Suprapubic skin (tissue), 4 donors: ENCODE data around the gene TXNDC17. TPM values are rescaled to one million over a fixed set of nuclear protein-coding genes. Genes with fewer than 3 reads are reported as not detected.

ENCODE experiments used
- DNase-seq, 2 donors: peaks; one replicate each; pipeline ENCODE4 v3.0.0-alpha.2; 2019; ENCODE audit warnings: low spot score in 2 of 2
- H3K27ac ChIP-seq: fragments of 200-600 bp; sonication (generic); one replicate; pipeline ENCODE4 v1.5.1; 2019
- H3K27me3 ChIP-seq: fragments of 200-600 bp; sonication (generic); one replicate; pipeline ENCODE4 v1.5.1; 2019
- H3K36me3 ChIP-seq: fragments of 200-600 bp; sonication (generic); one replicate; pipeline ENCODE4 v1.5.1; 2019
- H3K4me1 ChIP-seq: fragments of 200-600 bp; sonication (generic); one replicate; pipeline ENCODE4 v1.5.1; 2019
- H3K4me3 ChIP-seq: fragments of 200-600 bp; sonication (generic); one replicate; pipeline ENCODE4 v1.5.1; 2019; ENCODE audit warnings: mild to moderate bottlenecking
- H3K9me3 ChIP-seq: fragments of 200-600 bp; sonication (generic); one replicate; pipeline ENCODE4 v1.5.1; 2019
- EP300 ChIP-seq: sonication (generic); formaldehyde crosslinking; IDR thresholded peaks from one replicate; pipeline ENCODE4 v1.6.1; 2017; ENCODE audit warnings: antibody characterized with exemption
- POLR2A ChIP-seq, 2 donors: fragments of 450-650 bp; IDR thresholded peaks; one replicate each; pipeline ENCODE4 v1.6.1; 2017; ENCODE audit warnings: antibody characterized with exemption in 2 of 2, mild to moderate bottlenecking in 2 of 2, moderate library complexity in 2 of 2
- POLR2AphosphoS5 ChIP-seq, 3 donors: sonication (generic); formaldehyde crosslinking; IDR thresholded peaks; one replicate each; pipeline ENCODE4 v1.6.1; 2017; ENCODE audit warnings: antibody characterized with exemption in 3 of 3
- WGBS: methylation state at CpG from one replicate; pipeline ENCODE4 v1.1.5; 2018; 5-methylcytosine and 5-hydroxymethylcytosine counted together
- total RNA-seq, 4 donors: library from RNA; depleted of rRNA; stranded (reverse); fragments of >200 nt; gene quantifications; one replicate each; pipeline ENCODE4 v1.1.0, GENCODE V29; 2016
- TF ChIP-seq, protein P1 (sequence below), 2 donors: fragments of 200-600 bp in 1 of 2; fragments of 450-650 bp in 1 of 2; sonication (generic) in 1 of 2; IDR thresholded peaks; one replicate each; pipeline ENCODE4 v1.5.1; 2016 to 2019; ENCODE audit warnings: antibody characterized with exemption in 2 of 2, mild to moderate bottlenecking in 1 of 2, moderate library complexity in 1 of 2

The TXNDC17 gene
- total RNA-seq, 4 donors from 2014 or later = 30.0 to 153 (median 92.9) TPM

GRCh38 chr17:6666077-6666521 is 25.2 kb downstream of the TXNDC17 start:
- peak in 1 of 2 donors; percentile 74 for DNase-seq

GRCh38 chr17:6666557-6666956 is 25.7 kb downstream of the TXNDC17 start:
- peaks cover 6% of the 10 kb centered on the region for H3K4me1 ChIP-seq
- H3K36me3 ChIP-seq = no peaks in the 10 kb centered on the region
- no peaks in the 10 kb centered on the region for H3K9me3 ChIP-seq
- 70% methylated on average over 6 of the region's 6 CpGs for WGBS
- H3K4me3 ChIP-seq = no peak overlapping the region
- peak overlapping the region; percentile 43 for H3K27ac ChIP-seq
- DNase-seq = peak in 1 of 2 donors; percentile 54
- peaks cover 11% of the 10 kb centered on the region for H3K27me3 ChIP-seq
- no peak for TF ChIP-seq EP300
- TF ChIP-seq, protein P1, sequence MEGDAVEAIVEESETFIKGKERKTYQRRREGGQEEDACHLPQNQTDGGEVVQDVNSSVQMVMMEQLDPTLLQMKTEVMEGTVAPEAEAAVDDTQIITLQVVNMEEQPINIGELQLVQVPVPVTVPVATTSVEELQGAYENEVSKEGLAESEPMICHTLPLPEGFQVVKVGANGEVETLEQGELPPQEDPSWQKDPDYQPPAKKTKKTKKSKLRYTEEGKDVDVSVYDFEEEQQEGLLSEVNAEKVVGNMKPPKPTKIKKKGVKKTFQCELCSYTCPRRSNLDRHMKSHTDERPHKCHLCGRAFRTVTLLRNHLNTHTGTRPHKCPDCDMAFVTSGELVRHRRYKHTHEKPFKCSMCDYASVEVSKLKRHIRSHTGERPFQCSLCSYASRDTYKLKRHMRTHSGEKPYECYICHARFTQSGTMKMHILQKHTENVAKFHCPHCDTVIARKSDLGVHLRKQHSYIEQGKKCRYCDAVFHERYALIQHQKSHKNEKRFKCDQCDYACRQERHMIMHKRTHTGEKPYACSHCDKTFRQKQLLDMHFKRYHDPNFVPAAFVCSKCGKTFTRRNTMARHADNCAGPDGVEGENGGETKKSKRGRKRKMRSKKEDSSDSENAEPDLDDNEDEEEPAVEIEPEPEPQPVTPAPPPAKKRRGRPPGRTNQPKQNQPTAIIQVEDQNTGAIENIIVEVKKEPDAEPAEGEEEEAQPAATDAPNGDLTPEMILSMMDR (IDR thresholded peaks at IDR 0.05) = no peak
- no peak for TF ChIP-seq POLR2AphosphoS5 (IDR thresholded peaks at IDR 0.05)
- TF ChIP-seq POLR2A (IDR thresholded peaks at IDR 0.05) = no peak

More at GRCh38 chr17:6666077-6666521, 25.2 kb downstream of the TXNDC17 start:
- H3K27me3 ChIP-seq = peaks cover 11% of the 10 kb centered on the region
- no peak for TF ChIP-seq POLR2A (IDR thresholded peaks at IDR 0.05)
- TF ChIP-seq, protein P1 (IDR thresholded peaks at IDR 0.05) = peak; percentile 68 to 83
- WGBS = 14% methylated on average over 9 of the region's 9 CpGs
- H3K9me3 ChIP-seq = no peaks in the 10 kb centered on the region
- no peak overlapping the region for H3K4me3 ChIP-seq
- no peaks in the 10 kb centered on the region for H3K36me3 ChIP-seq
- H3K27ac ChIP-seq = peak overlapping the region; percentile 7
- H3K4me1 ChIP-seq = peaks cover 6% of the 10 kb centered on the region

DNA sequence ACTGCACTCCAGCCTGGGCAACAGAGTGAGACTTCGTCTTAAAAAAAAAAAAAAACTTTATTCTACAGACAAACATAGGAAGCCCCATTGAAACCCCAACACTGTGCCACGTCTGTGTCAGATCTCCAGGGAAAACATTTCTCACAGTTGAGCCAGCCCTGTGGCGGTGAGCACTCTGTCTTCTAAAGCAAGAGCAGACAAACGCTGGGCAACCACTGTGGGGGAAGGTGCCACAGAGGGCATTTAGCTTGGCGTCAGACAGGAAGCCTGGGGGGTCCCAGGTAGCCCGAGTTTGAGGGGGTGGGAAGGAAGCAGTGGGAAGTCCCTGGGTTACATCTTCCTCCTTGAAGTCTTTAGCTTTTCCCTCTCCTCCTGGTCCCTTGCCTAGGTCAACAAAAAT is 26.7 kb downstream of the TXNDC17 start:
- no peak overlapping the region for H3K4me3 ChIP-seq
- WGBS = 63% methylated on average over 6 of the region's 6 CpGs
- peak in 1 of 2 donors; percentile 60 for DNase-seq
- no peak overlapping the region for H3K27ac ChIP-seq
- TF ChIP-seq, protein P1 (IDR thresholded peaks at IDR 0.05) = no peak
- peaks cover 6% of the 10 kb centered on the region for H3K4me1 ChIP-seq
- H3K36me3 ChIP-seq = no peaks in the 10 kb centered on the region
- peaks cover 11% of the 10 kb centered on the region for H3K27me3 ChIP-seq
- no peaks in the 10 kb centered on the region for H3K9me3 ChIP-seq

DNA sequence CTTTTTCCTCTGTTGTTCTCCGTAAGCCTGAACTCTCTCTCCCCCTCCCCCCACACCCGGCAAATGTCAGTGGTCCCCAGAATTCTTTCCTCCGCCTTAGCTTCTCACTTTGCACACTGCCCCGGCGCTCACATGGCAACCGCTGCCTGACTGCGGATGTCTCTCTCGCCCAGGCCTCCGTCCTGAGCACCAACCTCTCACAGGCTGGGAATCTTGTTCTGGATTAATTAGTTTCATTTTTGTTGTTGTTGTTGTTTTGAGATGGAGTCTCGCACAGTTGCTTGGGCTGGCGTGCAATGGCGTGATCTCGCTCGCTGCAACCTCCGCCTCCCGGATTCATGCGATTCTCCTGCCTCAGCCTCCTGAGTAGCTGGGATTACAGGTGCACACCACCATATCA is 27.4 kb downstream of the TXNDC17 start:
- H3K36me3 ChIP-seq = no peaks in the 10 kb centered on the region
- 84% methylated on average over 17 of the region's 17 CpGs for WGBS
- H3K9me3 ChIP-seq = no peaks in the 10 kb centered on the region
- peak in 1 of 2 donors; percentile 34 for DNase-seq
- peaks cover 11% of the 10 kb centered on the region for H3K27me3 ChIP-seq
- TF ChIP-seq, protein P1 (IDR thresholded peaks at IDR 0.05) = no peak
- H3K27ac ChIP-seq = no peak overlapping the region
- peaks cover 6% of the 10 kb centered on the region for H3K4me1 ChIP-seq
- H3K4me3 ChIP-seq = no peak overlapping the region

DNA sequence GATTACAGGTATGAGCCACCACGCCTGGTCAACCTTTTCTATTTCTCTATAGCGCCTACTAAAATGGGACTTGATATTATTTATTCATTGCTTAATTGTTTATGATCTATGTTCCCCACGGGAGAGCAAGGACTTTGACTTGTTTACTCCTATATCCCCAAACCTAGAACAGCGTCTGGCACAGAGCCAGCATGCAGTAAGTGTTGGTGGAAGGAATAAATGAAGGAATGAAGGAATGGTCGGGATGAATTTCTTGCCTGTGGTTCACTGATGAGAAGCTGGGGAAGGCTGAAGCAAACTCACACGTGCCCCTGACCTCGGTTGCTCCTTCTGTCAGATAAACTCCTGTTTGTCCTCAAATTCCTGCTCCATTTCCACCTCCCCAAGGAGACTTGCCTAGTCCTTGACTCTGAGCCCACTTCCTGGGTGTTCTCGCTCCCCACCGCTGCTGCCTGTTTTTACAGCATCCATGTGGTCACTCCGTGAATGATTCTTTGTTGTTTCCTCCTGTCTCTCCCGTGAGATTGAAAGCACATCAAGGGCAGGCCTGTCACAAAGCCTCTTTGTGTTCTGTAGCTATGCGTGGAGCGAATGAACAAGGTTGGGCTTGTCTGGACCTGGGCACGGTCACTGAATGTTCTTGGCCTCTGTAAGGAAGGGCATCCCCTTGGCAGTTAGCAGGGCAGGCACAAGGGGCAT is 28.0 kb downstream of the TXNDC17 start:
- Histone ChIP-seq H3K4me3 (no peak overlapping the region), H3K27ac (no peak overlapping the region), H3K4me1 (peaks cover 6% of the 10 kb centered on the region), H3K9me3 (no peaks in the 10 kb centered on the region), H3K27me3 (peaks cover 11% of the 10 kb centered on the region), H3K36me3 (no peaks in the 10 kb centered on the region)
- 71% methylated on average over 14 of the region's 14 CpGs for whole genome bisulfite sequencing
- TF ChIP-seq, protein P1 (IDR thresholded peaks at IDR 0.05) = no peak
- no peak for TF ChIP-seq POLR2A (IDR thresholded peaks at IDR 0.05)
- TF ChIP-seq POLR2AphosphoS5 (IDR thresholded peaks at IDR 0.05) = no peak
- no peak for TF ChIP-seq EP300
- peak; percentile 36 to 69 for DNase-seq
